Esophagus muscularis mucosa (tissue), 4 donors: ENCODE results near the gene GFER. TPM values are rescaled to one million over a fixed set of nuclear protein-coding genes. Genes with fewer than 3 reads are reported as not detected.
"Not testable (repeated sequence)": the region's sequence is repeated elsewhere in the genome, so short reads cannot be mapped to it uniquely, and the experiment has no call there.

Experiments used
- DNase-seq: peaks from one replicate; pipeline ENCODE4 v3.0.0-alpha.2; 2017; ENCODE audit errors: extremely low spot score
- H3K27ac ChIP-seq, 4 donors: fragments of 200-600 bp; sonication (generic); replicated peaks in 1 of 4; 1 replicate in 3 of 4; 2 replicates in 1 of 4; pipeline ENCODE4 v1.5.1; 2016 to 2019; ENCODE audit warnings: mild to moderate bottlenecking in 1 of 4
- H3K27me3 ChIP-seq, 4 donors: fragments of 200-600 bp; sonication (generic); one replicate each; pipeline versions ENCODE4 v1.5.1 to v1.6.0; 2016 to 2019
- H3K36me3 ChIP-seq, 4 donors: fragments of 200-600 bp; sonication (generic); one replicate each; pipeline ENCODE4 v1.5.1; 2016 to 2019
- H3K4me1 ChIP-seq, 4 donors: fragments of 200-600 bp; sonication (generic); one replicate each; pipeline ENCODE4 v1.5.1; 2016 to 2019
- H3K4me3 ChIP-seq, 4 donors: fragments of 200-600 bp; sonication (generic); 1 replicate in 2 of 4; 2 replicates in 2 of 4; pipeline ENCODE4 v1.5.1; 2016 to 2019; ENCODE audit warnings: mild to moderate bottlenecking in 4 of 4, moderate library complexity in 1 of 4
- H3K9me3 ChIP-seq, 4 donors: fragments of 200-600 bp; sonication (generic); 1 replicate in 3 of 4; 2 replicates in 1 of 4; pipeline ENCODE4 v1.5.1; 2016 to 2019
- CTCF ChIP-seq, 3 experiments: fragments of 200-600 bp in 2 of 3; fragments of 450-650 bp in 1 of 3; sonication (generic) in 2 of 3; IDR thresholded peaks; one replicate each; pipeline ENCODE4 v1.5.1; 2017 to 2019; ENCODE audit warnings: antibody characterized with exemption in 3 of 3, mild to moderate bottlenecking in 2 of 3, moderate library complexity in 1 of 3
- EP300 ChIP-seq: sonication (generic); formaldehyde crosslinking; IDR thresholded peaks from one replicate; pipeline ENCODE4 v1.6.1; 2017; ENCODE audit warnings: antibody characterized with exemption
- POLR2A ChIP-seq: fragments of 450-650 bp; IDR thresholded peaks from one replicate; pipeline ENCODE4 v1.6.1; 2017; ENCODE audit warnings: antibody characterized with exemption, moderate library complexity, mild to moderate bottlenecking, low read depth
- POLR2AphosphoS5 ChIP-seq, 2 donors: sonication (generic); formaldehyde crosslinking; IDR thresholded peaks; one replicate each; pipeline ENCODE4 v1.6.1; 2017; ENCODE audit warnings: antibody characterized with exemption in 2 of 2
- WGBS: methylation state at CpG from one replicate; pipeline ENCODE4 v1.1.5; 2018; 5-methylcytosine and 5-hydroxymethylcytosine counted together
- intact Hi-C: fragments of 100-400 bp; cut with DNase I; formaldehyde crosslinking; loops from one replicate; pipeline ENCODE4 v1.15.1; 2023
- total RNA-seq, 4 donors: library from RNA; depleted of rRNA; stranded (reverse); fragments of >200 nt; gene quantifications; one replicate each; pipeline versions ENCODE4 v1.1.0 to v1.2.1, GENCODE V29; 2016

GFER gene
- total RNA-seq, 4 donors from 2014 or later: 14.1 to 38.5 (median 23.7) TPM

DNA sequence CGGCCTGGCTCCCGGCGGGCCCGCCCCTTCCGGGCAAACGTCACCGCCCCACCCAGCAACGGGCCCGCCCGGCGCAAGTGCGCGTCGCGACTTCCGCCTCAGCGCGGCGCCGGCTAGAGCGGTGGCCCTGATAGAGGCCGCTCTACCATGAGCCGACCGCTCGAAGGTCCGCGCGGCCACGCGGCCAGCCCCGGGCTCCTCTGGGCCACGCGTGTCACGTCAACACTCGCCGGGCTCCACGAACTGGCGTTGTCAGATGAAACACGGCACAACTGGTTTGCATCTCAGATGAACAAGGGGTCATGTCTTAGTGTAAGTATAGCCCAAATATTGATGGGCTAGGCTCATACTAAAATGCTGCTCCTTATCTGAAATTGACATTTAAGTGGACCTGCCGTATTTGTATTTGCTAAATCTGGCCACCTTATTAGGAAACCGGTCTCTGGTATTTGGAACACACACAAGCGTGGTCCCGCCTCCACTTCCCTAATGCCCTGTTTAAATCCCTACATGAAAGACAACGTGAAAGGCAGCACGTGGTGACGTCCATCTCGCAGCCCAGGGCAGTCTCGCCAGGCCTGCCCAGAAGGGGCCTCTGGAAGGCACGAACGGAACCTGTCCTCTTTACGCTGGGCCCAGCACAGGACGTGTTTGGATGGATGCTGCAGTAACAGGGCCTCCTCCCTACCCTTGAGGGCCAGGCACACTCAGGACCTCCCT lies 26.0 kb downstream of the GFER start, which contains the start of gene ZNF598:
Gene ZNF598 (minus strand): TSS at position 31 of the 720 bp plus-strand sequence.
- peaks cover 0 to 5% (median 4%) of the 10 kb centered on the region in 4 donors for H3K36me3 ChIP-seq
- H3K4me3 ChIP-seq: peak within 1 kb of the TSS; percentile 70 to 95 (median 81)
- intact Hi-C loops: no loop called here
- peak; percentile 85 to 98 for TF ChIP-seq POLR2AphosphoS5 (IDR thresholded peaks at IDR 0.05)
- no peak for TF ChIP-seq EP300
- peak; percentile 91 for TF ChIP-seq POLR2A
- peak in 1 of 3 experiments; percentile 28 for TF ChIP-seq CTCF (IDR thresholded peaks at IDR 0.05)
- peak within 1 kb of the TSS; percentile 89 to 97 (median 94) for H3K27ac ChIP-seq
- peaks cover 45 to 52% (median 50%) of the 10 kb centered on the region in 4 donors for H3K4me1 ChIP-seq
- 3% methylated on average over 4 of the region's 52 CpGs for WGBS
- H3K27me3 ChIP-seq: no peaks in the 10 kb centered on the region
- DNase-seq: no peak
- H3K9me3 ChIP-seq: no peaks in the 10 kb centered on the region

DNA sequence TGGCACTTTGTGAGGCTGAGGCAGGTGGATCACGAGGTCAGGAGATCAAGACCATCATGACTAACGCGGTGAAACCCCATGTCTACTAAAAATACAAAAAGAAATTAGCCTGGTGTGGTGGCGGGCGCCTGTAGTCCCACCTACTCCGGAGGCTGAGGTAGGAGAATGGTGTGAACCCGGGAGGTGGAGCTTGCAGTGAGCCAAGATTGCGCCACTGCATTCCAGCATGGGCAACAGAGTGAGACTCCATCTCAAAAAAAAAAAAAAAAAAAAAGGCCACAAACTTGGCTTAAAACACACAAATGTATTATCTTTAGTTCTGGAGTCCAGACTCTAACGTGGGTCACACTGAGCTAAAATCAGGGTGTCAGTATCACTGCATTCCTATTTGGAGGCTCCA lies 27.7 kb downstream of the GFER start:
- intact Hi-C loops, DNase-seq, H3K36me3 ChIP-seq, H3K27me3 ChIP-seq, H3K4me3 ChIP-seq, H3K27ac ChIP-seq, H3K9me3 ChIP-seq: not testable (repeated sequence)
- WGBS: 84% methylated on average over 9 of the region's 9 CpGs
- peaks cover 29 to 34% (median 33%) of the 10 kb centered on the region in 4 donors for H3K4me1 ChIP-seq

GRCh38 chr16:2013527-2013926 lies 29.5 kb downstream of the GFER start:
- no peak for DNase-seq
- H3K27ac ChIP-seq: no peak overlapping the region
- peaks cover 11 to 16% (median 15%) of the 10 kb centered on the region in 4 donors for H3K4me1 ChIP-seq
- TF ChIP-seq POLR2AphosphoS5 (IDR thresholded peaks at IDR 0.05) (no peak), CTCF (IDR thresholded peaks at IDR 0.05) (no peak), EP300 (no peak), POLR2A (no peak)
- no peaks in the 10 kb centered on the region for H3K9me3 ChIP-seq
- 92% methylated on average over 15 of the region's 15 CpGs for WGBS
- H3K27me3 ChIP-seq: peaks cover 0 to 16% (median 0%) of the 10 kb centered on the region in 4 donors
- H3K4me3 ChIP-seq: no peak overlapping the region
- intact Hi-C loops: no loop called here
- H3K36me3 ChIP-seq: no peaks in the 10 kb centered on the region

DNA sequence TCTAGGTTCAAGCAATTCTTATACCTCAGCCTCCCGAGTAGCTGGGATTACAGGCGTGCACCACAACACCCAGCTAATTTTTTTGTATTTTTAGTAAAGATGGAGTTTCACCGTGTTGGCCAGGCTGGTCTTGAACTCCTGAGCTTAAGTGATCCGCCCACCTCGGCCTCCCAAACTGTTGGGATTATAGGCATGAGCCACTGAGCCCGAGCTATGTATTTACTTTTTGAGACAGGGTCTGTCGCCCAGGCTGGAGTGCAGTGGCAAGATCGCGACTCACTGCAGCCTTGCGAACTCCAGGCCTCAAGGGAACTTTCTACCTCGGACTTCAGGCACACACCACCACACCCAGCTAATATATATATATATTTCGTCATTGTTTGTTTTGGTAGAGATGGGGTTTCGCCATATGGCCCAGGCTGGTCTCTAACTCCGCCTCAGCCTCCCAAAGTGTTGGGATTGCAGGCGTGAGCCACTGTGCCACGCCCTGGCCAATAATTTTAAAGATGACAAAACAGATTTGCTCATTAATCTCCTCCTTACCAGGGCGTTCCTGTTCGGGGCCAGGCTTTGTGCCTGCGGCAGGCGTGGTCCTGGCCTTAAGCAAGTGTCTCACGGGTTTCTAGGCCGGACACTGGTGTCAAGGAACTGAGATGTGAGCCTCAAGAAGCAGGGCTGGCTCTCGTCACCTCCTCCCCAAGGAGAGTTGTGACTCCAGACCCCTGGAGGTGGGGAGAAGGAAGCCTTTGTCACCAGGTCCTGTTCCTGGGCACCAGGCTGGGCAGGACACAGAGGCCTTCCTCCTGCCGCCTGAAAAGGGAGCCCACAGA lies 31.3 kb downstream of the GFER start:
- no peak for TF ChIP-seq CTCF (IDR thresholded peaks at IDR 0.05)
- TF ChIP-seq POLR2AphosphoS5 (IDR thresholded peaks at IDR 0.05): no peak
- TF ChIP-seq POLR2A: no peak
- no peak for TF ChIP-seq EP300
- H3K4me3 ChIP-seq: no peak overlapping the region
- H3K9me3 ChIP-seq: no peaks in the 10 kb centered on the region
- no peak for DNase-seq
- H3K4me1 ChIP-seq: peaks cover 10 to 16% (median 15%) of the 10 kb centered on the region in 4 donors
- intact Hi-C loops: no loop called here
- H3K27me3 ChIP-seq: peaks cover 0 to 34% (median 15%) of the 10 kb centered on the region in 4 donors
- WGBS: 84% methylated on average over 24 of the region's 24 CpGs
- H3K27ac ChIP-seq: no peak overlapping the region
- H3K36me3 ChIP-seq: no peaks in the 10 kb centered on the region

- Histone ChIP-seq H3K27me3 (peaks cover 0 to 40% (median 20%) of the 10 kb centered on the region in 4 donors), H3K9me3 (no peaks in the 10 kb centered on the region), H3K36me3 (no peaks in the 10 kb centered on the region), H3K4me1 (peaks cover 8 to 17% (median 16%) of the 10 kb centered on the region in 4 donors), H3K4me3 (no peak overlapping the region), H3K27ac (no peak overlapping the region)
- no peak for DNase-seq
- 86% methylated on average over 7 of the region's 7 CpGs for WGBS
- intact Hi-C loops: no loop called here
- TF ChIP-seq POLR2AphosphoS5 (IDR thresholded peaks at IDR 0.05): no peak
- no peak for TF ChIP-seq CTCF (IDR thresholded peaks at IDR 0.05)
- no peak for TF ChIP-seq POLR2A
- no peak for TF ChIP-seq EP300
Measured at GRCh38 chr16:2015947-2016208, 31.9 kb downstream of the GFER start.
